Measurements from ENCODE around the gene HSPA4.
"Not testable (repeated sequence)": the region's sequence is repeated elsewhere in the genome, so short reads cannot be mapped to it uniquely, and the experiment has no call there.

The HSPA4 gene

DNA sequence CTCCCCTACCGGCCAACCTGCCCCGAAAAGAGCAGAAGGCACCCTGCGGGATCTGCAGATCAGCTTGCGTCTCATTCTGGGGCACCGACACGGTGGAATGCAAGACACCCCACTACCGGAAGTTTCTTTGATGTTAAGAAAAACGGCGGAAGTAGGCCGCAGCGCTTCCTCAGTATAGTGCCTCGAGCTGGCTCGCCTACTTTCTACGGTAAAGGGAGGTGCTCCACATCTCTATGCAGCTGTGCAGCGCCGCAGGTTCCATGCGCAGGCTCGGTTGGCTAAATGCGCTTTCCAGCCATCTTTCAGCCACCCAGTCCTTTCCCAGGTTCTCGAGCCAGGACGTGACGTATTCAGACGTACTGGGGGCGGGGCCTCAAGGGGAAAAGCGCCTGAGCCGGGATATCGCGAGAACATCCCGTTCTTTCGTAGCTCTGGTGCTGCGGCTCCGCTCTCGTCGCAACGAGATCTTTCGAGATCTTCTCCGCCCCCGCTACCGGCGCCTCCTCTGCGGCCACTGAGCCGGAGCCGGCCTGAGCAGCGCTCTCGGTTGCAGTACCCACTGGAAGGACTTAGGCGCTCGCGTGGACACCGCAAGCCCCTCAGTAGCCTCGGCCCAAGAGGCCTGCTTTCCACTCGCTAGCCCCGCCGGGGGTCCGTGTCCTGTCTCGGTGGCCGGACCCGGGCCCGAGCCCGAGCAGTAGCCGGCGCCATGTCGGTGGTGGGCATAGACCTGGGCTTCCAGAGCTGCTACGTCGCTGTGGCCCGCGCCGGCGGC lies at the start of gene HSPA4:
Gene HSPA4, plus strand, starts transcription at position 472 of the 775 bp plus-strand sequence. Its CDS starts 238 bp downstream, at position 710.
- DNase-seq: peak; percentile 97 to 100 (median 99)
- intact Hi-C loops (cut with DNase I): loop anchor here (1.0 to 2.0 kb wide), 2 partner anchors 25 to 89 kb away; partner anchors contain the start of genes AFF4 and ZCCHC10

GRCh38 chr5:133006653-133007052 lies 45.2 kb upstream of the HSPA4 start:
- intact Hi-C loops (cut with DNase I): no loop called here

GRCh38 chr5:133008455-133008854 lies 43.4 kb upstream of the HSPA4 start:
- intact Hi-C loops (cut with DNase I); DNase-seq: not testable (repeated sequence)

More at GRCh38 chr5:133006653-133007052, 45.2 kb upstream of the HSPA4 start:
- DNase-seq: no peak

DNA sequence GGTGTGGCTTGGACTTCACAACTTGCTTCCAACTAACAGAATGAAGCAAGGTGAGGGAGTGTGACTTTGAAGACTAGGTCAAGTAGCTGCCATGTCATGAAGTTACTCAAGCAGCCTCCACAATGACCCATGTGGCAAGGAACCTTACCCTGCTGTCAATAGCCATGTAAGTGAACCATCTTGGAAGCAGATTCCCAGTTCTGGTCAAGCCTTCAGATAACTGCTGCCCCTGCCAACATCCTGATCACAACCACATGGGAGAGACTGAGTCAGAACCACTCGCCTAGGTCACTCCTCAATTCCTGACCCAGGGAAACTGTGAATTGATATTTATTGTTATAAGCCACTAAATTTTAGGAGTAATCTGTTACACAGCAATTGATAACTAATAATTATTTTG lies 36.3 kb upstream of the HSPA4 start:
- intact Hi-C loops (cut with DNase I): no loop called here
- DNase-seq: no peak

GRCh38 chr5:133017964-133018363 lies 33.8 kb upstream of the HSPA4 start:
- DNase-seq: no peak
- intact Hi-C loops (cut with DNase I): no loop called here

DNA sequence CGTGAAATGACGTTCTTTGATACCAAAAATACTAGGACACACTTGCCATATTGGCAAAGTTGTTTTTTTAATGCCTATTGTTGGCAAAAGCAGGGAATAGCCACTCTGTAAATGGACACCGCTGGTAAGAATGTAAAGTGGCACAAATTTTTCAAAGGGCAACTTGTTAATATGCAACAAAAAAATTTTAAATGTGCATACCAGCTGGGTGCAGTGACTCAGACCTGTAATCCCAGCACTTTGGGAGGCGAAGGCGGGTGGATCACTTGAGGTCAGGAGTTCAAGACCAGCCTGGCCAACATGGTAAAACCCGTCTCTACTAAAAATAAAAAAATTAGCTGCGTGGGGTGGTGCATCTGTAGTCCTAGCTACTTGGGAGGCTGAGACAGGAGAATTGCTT lies 32.3 kb upstream of the HSPA4 start:
- intact Hi-C loops (cut with DNase I); DNase-seq: not testable (repeated sequence)

GRCh38 chr5:133025804-133026663 lies 25.8 kb upstream of the HSPA4 start, which contains the start of gene ZCCHC10:
TSS of gene ZCCHC10 (minus strand) at chr5:133026549. CDS start at chr5:133026537, 12 bp downstream.
- intact Hi-C loops (cut with DNase I): loop anchor here (1.0 to 5.0 kb wide), 2 partner anchors 25 to 64 kb away; partner anchors contain the start of gene AFF4
- peak; percentile 87 to 99 (median 92) for DNase-seq

GRCh38 chr5:133026664-133027153 lies 25.1 kb upstream of the HSPA4 start:
- intact Hi-C loops (cut with DNase I): loop anchor here (1.0 to 5.0 kb wide), 2 partner anchors 25 to 64 kb away; partner anchors contain the start of gene AFF4
- DNase-seq: no peak

DNA sequence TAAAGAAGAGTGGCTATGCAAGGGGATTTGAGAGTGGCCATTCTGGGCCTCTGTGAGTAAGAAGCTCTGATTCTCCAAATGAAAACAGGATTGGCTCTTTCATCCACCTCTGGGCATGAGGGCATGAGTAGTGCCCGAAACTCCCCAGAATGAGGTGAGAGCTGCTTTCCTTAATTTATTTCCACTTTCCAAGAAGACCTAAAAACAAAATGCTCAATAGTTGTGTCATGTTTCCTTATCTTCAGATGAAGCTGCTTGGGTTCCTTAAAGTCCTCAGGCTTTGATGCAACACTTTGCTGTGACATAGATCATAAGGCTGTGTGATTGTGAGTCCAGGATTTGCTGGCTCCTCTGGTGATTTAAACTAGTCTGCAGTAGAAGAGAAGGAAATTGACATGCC lies 22.4 kb upstream of the HSPA4 start:
- DNase-seq: no peak
- intact Hi-C loops (cut with DNase I): loop anchor here (5.0 kb wide), 1 partner anchor 67 kb away; the partner anchor contains the start of gene AFF4

DNA sequence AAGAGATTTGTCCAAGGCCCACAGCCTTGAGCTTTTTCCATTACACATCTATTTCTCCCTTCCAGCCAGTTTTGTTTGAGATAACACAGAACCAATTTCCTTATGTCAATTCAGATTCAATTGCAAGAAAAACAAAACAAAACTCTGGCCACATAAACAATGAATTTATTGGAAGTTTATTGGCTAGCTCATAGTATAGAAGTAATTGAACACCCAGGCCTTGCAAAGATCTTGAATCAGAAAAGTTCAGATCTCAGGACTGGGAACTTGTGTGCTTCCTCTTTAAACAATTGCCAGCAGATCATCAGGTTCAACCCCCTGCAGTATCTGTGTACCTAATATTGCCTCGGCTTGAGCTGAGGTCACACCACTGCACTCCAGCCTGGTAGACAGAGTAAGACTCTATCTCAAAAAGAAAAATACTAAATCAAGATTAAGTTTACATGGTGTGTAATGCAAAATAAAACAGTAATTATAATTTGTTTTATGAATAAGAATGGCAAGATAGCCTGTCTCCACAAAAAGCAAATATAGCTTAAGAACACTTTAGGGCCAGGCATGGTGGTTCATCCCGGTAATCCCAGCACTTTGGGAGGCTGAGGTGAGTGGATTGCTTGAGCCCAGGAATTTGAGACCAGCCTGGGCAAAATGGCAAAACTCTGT lies 21.3 kb upstream of the HSPA4 start:
- no peak for DNase-seq
- intact Hi-C loops (cut with DNase I): no loop called here

- no peak for DNase-seq
- intact Hi-C loops (cut with DNase I): no loop called here
Measured at GRCh38 chr5:133032852-133033742, 18.7 kb upstream of the HSPA4 start.

- no peak for DNase-seq
- intact Hi-C loops (cut with DNase I): no loop called here
Measured at GRCh38 chr5:133034064-133034463, 17.7 kb upstream of the HSPA4 start.

GRCh38 chr5:133035224-133035623 lies 16.6 kb upstream of the HSPA4 start:
- DNase-seq: no peak
- intact Hi-C loops (cut with DNase I): no loop called here

DNA sequence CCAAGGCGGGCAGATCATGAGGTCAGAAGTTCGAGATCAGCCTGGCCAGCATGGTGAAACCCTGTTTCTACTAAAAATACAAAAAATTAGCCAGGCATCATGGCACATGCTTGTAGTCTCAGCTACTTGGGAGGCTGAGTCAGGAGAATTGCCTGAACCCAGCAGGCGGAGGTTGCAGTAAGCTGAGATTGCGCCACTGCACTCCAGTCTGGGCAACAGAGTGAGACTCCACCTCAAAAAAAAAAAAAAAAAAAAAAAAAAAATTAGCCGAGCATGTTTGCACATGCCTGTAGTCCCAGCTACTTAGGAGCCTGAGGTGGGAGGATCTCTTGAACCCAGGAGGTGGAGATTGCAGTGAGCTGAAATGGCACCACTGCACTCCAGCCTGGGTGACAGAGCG lies 15.1 kb upstream of the HSPA4 start:
- intact Hi-C loops (cut with DNase I); DNase-seq: not testable (repeated sequence)

DNA sequence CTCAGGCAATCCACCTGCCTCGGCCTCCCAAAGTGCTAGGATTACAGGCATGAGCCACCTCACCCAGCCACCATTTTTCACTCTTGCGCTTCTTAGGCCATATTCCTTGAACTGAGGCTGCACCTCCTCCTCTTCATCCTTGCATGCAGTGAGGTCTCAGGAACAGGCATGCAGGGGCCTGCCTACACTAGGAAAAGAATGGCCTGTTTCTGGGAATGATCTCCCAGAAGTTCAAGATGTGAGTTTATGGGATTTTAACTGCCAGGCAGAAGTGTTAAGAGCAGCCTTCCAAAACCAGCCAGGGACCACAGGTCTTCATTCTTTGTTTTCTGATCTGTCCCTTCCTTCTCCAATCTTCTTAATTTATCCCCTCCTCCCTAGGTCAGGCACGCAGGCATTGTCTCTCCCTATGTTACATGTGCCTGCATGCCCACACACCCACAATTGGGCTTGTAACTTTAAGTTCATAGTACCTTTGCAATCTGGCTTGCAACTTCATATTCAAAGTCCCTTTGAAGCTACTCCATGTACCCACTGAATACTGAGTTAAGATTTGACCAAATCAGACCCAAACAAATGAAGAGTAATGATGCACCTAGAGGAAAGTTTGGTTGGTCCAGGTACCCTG lies 10.5 kb upstream of the HSPA4 start:
- intact Hi-C loops (cut with DNase I): no loop called here
- DNase-seq: no peak

- DNase-seq: no peak
- intact Hi-C loops (cut with DNase I): no loop called here
Measured at GRCh38 chr5:133041910-133042309, 9.9 kb upstream of the HSPA4 start.

DNA sequence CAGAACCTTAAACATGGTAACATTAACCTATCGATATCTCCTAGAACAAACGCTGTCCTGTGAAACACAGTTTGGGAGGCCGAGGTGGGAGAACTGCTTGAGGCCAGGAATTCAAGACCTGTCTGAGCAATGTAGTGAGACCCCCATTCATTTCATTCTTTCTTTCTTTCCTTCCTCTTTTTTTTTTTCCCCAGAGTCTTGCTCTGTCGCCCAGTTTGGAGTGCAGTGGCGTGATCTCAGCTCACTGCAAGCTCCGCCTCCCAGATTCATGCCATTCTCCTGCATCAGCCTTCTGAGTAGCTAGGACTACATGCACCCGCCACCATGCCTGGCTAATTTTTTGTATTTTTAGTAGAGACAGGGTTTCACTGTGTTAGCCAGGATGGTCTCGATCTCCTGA lies 5.3 kb upstream of the HSPA4 start:
- intact Hi-C loops (cut with DNase I); DNase-seq: not testable (repeated sequence)

GRCh38 chr5:133047404-133047803 lies 4.4 kb upstream of the HSPA4 start:
- intact Hi-C loops (cut with DNase I): no loop called here
- DNase-seq: peak in 1 of 10 donors; percentile 85

Data from posterior cingulate gyrus (tissue), 11 donors.